ACC112 (cell line): ENCODE measurements around the gene GDF2.

Experiments
- H2AFZ ChIP-seq: fragments of 200-600 bp; sonication (generic); one replicate; pipeline ENCODE4 v1.6.0; 2017; ENCODE audit warnings: antibody characterized with exemption, low read length; ENCODE audit not compliant: unreplicated experiment
- H3K27ac ChIP-seq: fragments of 200-600 bp; sonication (generic); 2 replicates; pipeline ENCODE4 v1.5.1; 2014; ENCODE audit warnings: low read depth, mild to moderate bottlenecking, antibody characterized with exemption, low read length, moderate library complexity
- H3K27me3 ChIP-seq: fragments of 200-600 bp; sonication (generic); 2 replicates; pipeline ENCODE4 v1.6.1; 2014; ENCODE audit warnings: mild to moderate bottlenecking, antibody characterized with exemption, low read length, moderate library complexity, mixed read lengths; ENCODE audit not compliant: insufficient read depth
- H3K36me3 ChIP-seq: fragments of 200-600 bp; sonication (generic); 2 replicates; pipeline ENCODE4 v1.6.1; 2016; ENCODE audit warnings: mild to moderate bottlenecking, antibody characterized with exemption, low read length, moderate library complexity, mixed read lengths; ENCODE audit not compliant: insufficient read depth
- H3K4me1 ChIP-seq: fragments of 200-600 bp; sonication (generic); one replicate; pipeline ENCODE4 v1.6.1; 2016; ENCODE audit warnings: low read length, mixed read lengths; ENCODE audit not compliant: insufficient read depth, unreplicated experiment, control insufficient read depth
- H3K4me3 ChIP-seq: fragments of 200-600 bp; sonication (generic); 2 replicates; pipeline ENCODE4 v1.5.1; 2014; ENCODE audit warnings: mild to moderate bottlenecking, low read depth, low read length
- H3K79me2 ChIP-seq: fragments of 200-600 bp; sonication (generic); one replicate; pipeline ENCODE4 v1.6.0; 2016; ENCODE audit warnings: low read length; ENCODE audit not compliant: control insufficient read depth, unreplicated experiment, insufficient read depth

Gene GDF2

GRCh38 chr10:47283848-47284247 lies 38.4 kb upstream of the GDF2 start:
- Histone ChIP-seq H3K4me3 (no peak overlapping the region), H3K79me2 (no peaks in the 10 kb centered on the region), H3K36me3 (no peaks in the 10 kb centered on the region), H3K27ac (no peak overlapping the region), H3K27me3 (peaks cover 38% of the 10 kb centered on the region), H2AFZ (no peak overlapping the region), H3K4me1 (no peaks in the 10 kb centered on the region)

GRCh38 chr10:47285381-47286115 lies 36.7 kb upstream of the GDF2 start:
- H3K79me2 ChIP-seq = no peaks in the 10 kb centered on the region
- H3K4me1 ChIP-seq = no peaks in the 10 kb centered on the region
- no peak overlapping the region for H2AFZ ChIP-seq
- no peak overlapping the region for H3K4me3 ChIP-seq
- no peaks in the 10 kb centered on the region for H3K36me3 ChIP-seq
- H3K27ac ChIP-seq = no peak overlapping the region
- H3K27me3 ChIP-seq = peaks cover 41% of the 10 kb centered on the region

DNA sequence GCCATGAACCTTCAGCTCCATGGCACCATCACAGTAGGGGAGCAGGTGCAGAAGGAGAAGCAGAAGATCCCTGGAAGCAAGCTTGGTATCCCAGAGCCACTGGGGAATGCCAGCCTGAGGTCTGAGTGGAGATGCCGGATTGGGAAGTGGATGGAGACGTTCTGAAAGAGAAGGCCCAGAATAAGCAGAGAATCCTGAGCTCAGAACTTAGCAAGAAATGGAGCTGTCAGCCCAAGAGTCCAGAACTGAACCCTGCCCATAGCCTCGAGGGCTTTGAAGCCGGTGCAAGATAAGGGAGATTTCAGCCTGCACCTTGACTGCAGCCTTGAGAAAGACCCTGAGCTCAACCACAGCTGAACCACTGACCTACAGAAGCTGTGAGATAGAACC lies 36.1 kb upstream of the GDF2 start:
- H3K27ac ChIP-seq = no peak overlapping the region
- no peak overlapping the region for H2AFZ ChIP-seq
- no peaks in the 10 kb centered on the region for H3K79me2 ChIP-seq
- no peaks in the 10 kb centered on the region for H3K36me3 ChIP-seq
- no peak overlapping the region for H3K4me3 ChIP-seq
- H3K4me1 ChIP-seq = no peaks in the 10 kb centered on the region
- peaks cover 43% of the 10 kb centered on the region for H3K27me3 ChIP-seq

DNA sequence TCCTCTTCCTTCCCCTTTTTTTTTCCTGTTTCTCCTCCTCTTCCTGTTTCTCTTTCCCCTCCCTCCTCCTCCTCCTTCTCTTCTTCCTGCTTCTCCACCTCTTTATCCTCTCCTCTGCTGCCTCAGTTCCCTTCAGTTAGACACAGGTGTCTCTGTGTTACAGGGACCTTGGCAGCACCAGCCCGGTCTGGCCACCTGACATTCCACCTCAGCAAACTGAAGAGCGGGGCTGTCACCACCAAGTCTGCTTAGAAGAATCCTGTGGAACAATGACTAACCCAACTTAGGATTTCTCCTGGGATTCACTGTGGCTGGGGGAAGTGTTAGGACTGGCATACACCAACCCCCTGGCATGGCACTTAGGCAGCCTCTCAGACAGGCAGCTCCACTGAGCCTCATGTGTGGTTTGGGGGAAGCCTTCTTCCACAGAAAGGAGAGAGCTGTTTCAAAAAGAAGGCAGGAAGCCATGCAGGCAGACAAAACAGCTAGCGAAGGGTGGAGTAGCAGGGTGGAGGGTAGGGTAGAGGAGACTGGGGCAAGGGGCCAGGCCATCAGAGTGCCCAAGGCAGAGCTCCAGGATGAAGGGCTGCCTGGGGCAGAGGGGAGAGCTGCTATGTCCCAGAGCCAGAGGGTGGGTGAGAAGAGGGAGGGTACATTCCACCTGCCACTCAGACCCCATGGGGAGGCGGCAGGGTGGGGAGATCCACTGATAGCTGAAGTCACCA lies 35.5 kb upstream of the GDF2 start:
- Histone ChIP-seq H3K4me3 (no peak overlapping the region), H3K79me2 (no peaks in the 10 kb centered on the region), H3K36me3 (no peaks in the 10 kb centered on the region), H3K4me1 (no peaks in the 10 kb centered on the region), H2AFZ (no peak overlapping the region), H3K27ac (no peak overlapping the region), H3K27me3 (peaks cover 42% of the 10 kb centered on the region)

DNA sequence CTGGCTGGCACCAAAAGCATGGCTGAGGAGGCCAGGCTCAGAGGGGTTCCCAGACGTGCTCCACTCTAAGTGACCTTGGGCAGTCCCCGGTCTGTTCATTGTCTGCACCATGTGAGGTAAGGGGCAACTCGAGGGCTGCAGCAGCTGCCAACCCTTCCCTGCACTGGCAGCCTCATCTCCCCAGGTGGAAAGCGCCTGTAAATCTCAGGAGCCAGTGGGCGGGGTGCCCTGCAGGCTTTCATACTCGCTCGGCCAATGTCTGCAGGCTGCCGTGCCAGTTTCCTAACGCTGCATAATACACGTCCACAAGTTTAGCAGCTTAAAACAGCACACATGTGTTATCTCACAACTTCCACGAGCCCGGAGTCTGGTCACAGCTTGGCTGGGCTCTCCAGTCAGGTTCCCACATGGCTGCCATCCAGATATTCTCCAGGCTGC lies 34.9 kb upstream of the GDF2 start:
- H3K79me2 ChIP-seq = no peaks in the 10 kb centered on the region
- H3K4me3 ChIP-seq = no peak overlapping the region
- no peaks in the 10 kb centered on the region for H3K4me1 ChIP-seq
- H2AFZ ChIP-seq = no peak overlapping the region
- peaks cover 42% of the 10 kb centered on the region for H3K27me3 ChIP-seq
- H3K36me3 ChIP-seq = no peaks in the 10 kb centered on the region
- H3K27ac ChIP-seq = no peak overlapping the region

DNA sequence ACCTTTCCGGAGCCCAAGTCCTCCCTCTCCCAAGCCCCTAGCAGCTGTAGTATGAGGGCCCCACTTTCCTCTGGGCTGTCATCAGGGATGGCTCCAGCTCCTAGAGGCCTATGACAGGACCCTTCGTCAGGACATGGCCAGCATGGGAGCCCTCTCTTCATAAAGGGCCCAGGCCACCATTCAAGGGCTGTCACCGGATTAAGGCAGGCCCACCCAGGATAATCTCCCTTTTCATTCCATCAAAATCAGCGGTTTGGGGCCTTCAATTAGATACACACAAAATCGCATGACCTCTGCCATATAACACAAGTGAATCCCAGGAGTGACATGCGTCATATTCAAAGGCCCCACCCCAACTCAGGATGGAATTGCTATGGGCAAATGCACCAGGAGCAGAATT lies 34.4 kb upstream of the GDF2 start:
- H3K4me1 ChIP-seq = no peaks in the 10 kb centered on the region
- H3K4me3 ChIP-seq = no peak overlapping the region
- peaks cover 46% of the 10 kb centered on the region for H3K27me3 ChIP-seq
- no peak overlapping the region for H3K27ac ChIP-seq
- no peak overlapping the region for H2AFZ ChIP-seq
- no peaks in the 10 kb centered on the region for H3K79me2 ChIP-seq
- H3K36me3 ChIP-seq = no peaks in the 10 kb centered on the region

GRCh38 chr10:47288236-47288635 lies 34.0 kb upstream of the GDF2 start:
- Histone ChIP-seq H3K79me2 (no peaks in the 10 kb centered on the region), H2AFZ (no peak overlapping the region), H3K4me3 (no peak overlapping the region), H3K27ac (no peak overlapping the region), H3K27me3 (peaks cover 47% of the 10 kb centered on the region), H3K36me3 (no peaks in the 10 kb centered on the region), H3K4me1 (no peaks in the 10 kb centered on the region)

- no peak overlapping the region for H3K4me3 ChIP-seq
- H3K36me3 ChIP-seq = no peaks in the 10 kb centered on the region
- no peak overlapping the region for H2AFZ ChIP-seq
- no peak overlapping the region for H3K27ac ChIP-seq
- H3K79me2 ChIP-seq = no peaks in the 10 kb centered on the region
- no peaks in the 10 kb centered on the region for H3K4me1 ChIP-seq
- peaks cover 49% of the 10 kb centered on the region for H3K27me3 ChIP-seq
These were observed 33.2 kb upstream of the GDF2 start for GRCh38 chr10:47288916-47289495.

- Histone ChIP-seq H3K4me1 (no peaks in the 10 kb centered on the region), H3K27me3 (peaks cover 54% of the 10 kb centered on the region), H3K36me3 (no peaks in the 10 kb centered on the region), H3K27ac (no peak overlapping the region), H3K4me3 (no peak overlapping the region), H3K79me2 (no peaks in the 10 kb centered on the region), H2AFZ (no peak overlapping the region)
These were observed 32.3 kb upstream of the GDF2 start for GRCh38 chr10:47289921-47290320.

DNA sequence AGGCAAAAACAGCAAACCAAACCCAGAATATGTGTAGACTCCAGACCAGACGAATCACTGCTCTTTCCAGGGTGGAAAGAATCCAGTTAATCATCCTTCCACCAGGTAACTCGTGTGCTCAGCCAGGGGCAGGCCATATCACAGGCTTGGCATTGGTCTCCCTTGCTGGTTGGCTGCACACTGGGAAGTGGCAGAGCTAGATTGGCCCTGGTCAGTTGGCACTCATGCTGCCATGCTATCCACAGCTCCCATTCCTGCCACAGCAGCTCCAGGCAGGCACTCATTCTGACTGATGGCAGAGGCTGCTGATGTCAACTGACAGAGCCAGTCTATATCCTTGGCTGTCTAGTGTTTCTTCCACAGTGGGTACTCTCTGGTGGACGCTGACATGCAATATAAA lies 31.9 kb upstream of the GDF2 start:
- no peaks in the 10 kb centered on the region for H3K36me3 ChIP-seq
- H3K4me3 ChIP-seq = no peak overlapping the region
- no peaks in the 10 kb centered on the region for H3K79me2 ChIP-seq
- no peak overlapping the region for H2AFZ ChIP-seq
- H3K27ac ChIP-seq = no peak overlapping the region
- H3K4me1 ChIP-seq = no peaks in the 10 kb centered on the region
- peaks cover 59% of the 10 kb centered on the region for H3K27me3 ChIP-seq

GRCh38 chr10:47291682-47292081 lies 30.6 kb upstream of the GDF2 start:
- no peaks in the 10 kb centered on the region for H3K36me3 ChIP-seq
- no peak overlapping the region for H3K4me3 ChIP-seq
- no peak overlapping the region for H2AFZ ChIP-seq
- no peaks in the 10 kb centered on the region for H3K4me1 ChIP-seq
- peaks cover 60% of the 10 kb centered on the region for H3K27me3 ChIP-seq
- H3K27ac ChIP-seq = no peak overlapping the region
- H3K79me2 ChIP-seq = no peaks in the 10 kb centered on the region
